ENCODE results near the gene AVEN. TPM values are rescaled to one million over a fixed set of nuclear protein-coding genes. Genes with fewer than 3 reads are reported as not detected.

AVEN gene
- total RNA-seq, 1 donor from 2014 or later = 13.8 TPM

- Mint-ChIP-seq H3K36me3 (ENCODE audit: unreplicated experiment) (no peaks in the 10 kb centered on the region), H3K27me3 (ENCODE audit: unreplicated experiment) (peaks cover 4% of the 10 kb centered on the region), H3K27ac (ENCODE audit: unreplicated experiment) (no peak overlapping the region), H3K9me3 (ENCODE audit: unreplicated experiment) (no peaks in the 10 kb centered on the region), H3K4me1 (ENCODE audit: low read depth, unreplicated experiment) (peaks cover 3% of the 10 kb centered on the region), H3K4me3 (ENCODE audit: unreplicated experiment) (no peak overlapping the region)
- no peak for DNase-seq
- TF ChIP-seq, protein P1, sequence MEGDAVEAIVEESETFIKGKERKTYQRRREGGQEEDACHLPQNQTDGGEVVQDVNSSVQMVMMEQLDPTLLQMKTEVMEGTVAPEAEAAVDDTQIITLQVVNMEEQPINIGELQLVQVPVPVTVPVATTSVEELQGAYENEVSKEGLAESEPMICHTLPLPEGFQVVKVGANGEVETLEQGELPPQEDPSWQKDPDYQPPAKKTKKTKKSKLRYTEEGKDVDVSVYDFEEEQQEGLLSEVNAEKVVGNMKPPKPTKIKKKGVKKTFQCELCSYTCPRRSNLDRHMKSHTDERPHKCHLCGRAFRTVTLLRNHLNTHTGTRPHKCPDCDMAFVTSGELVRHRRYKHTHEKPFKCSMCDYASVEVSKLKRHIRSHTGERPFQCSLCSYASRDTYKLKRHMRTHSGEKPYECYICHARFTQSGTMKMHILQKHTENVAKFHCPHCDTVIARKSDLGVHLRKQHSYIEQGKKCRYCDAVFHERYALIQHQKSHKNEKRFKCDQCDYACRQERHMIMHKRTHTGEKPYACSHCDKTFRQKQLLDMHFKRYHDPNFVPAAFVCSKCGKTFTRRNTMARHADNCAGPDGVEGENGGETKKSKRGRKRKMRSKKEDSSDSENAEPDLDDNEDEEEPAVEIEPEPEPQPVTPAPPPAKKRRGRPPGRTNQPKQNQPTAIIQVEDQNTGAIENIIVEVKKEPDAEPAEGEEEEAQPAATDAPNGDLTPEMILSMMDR (IDR thresholded peaks at IDR 0.05; ENCODE audit: partially characterized antibody, unreplicated experiment) = no peak
Observed at GRCh38 chr15:33912326-33912725, 126.7 kb downstream of the AVEN start.

GRCh38 chr15:33910741-33911140 lies 128.3 kb downstream of the AVEN start:
- peaks cover 2% of the 10 kb centered on the region for H3K27me3 Mint-ChIP-seq (ENCODE audit: unreplicated experiment)

GRCh38 chr15:33908406-33908805 lies 130.6 kb downstream of the AVEN start:
- Mint-ChIP-seq H3K4me3 (ENCODE audit: unreplicated experiment) (no peak overlapping the region), H3K27ac (ENCODE audit: unreplicated experiment) (no peak overlapping the region), H3K4me1 (ENCODE audit: low read depth, unreplicated experiment) (no peaks in the 10 kb centered on the region), H3K36me3 (ENCODE audit: unreplicated experiment) (no peaks in the 10 kb centered on the region), H3K9me3 (ENCODE audit: unreplicated experiment) (no peaks in the 10 kb centered on the region), H3K27me3 (ENCODE audit: unreplicated experiment) (no peaks in the 10 kb centered on the region)
- DNase-seq = no peak
- TF ChIP-seq, protein P1 (IDR thresholded peaks at IDR 0.05; ENCODE audit: partially characterized antibody, unreplicated experiment) = no peak

More at GRCh38 chr15:33910741-33911140, 128.3 kb downstream of the AVEN start:
- Mint-ChIP-seq H3K27ac (ENCODE audit: unreplicated experiment) (no peak overlapping the region), H3K4me1 (ENCODE audit: low read depth, unreplicated experiment) (peaks cover 3% of the 10 kb centered on the region), H3K9me3 (ENCODE audit: unreplicated experiment) (no peaks in the 10 kb centered on the region), H3K4me3 (ENCODE audit: unreplicated experiment) (no peak overlapping the region), H3K36me3 (ENCODE audit: unreplicated experiment) (no peaks in the 10 kb centered on the region)
- DNase-seq = no peak
- TF ChIP-seq, protein P1 (IDR thresholded peaks at IDR 0.05; ENCODE audit: partially characterized antibody, unreplicated experiment) = no peak

- no peak overlapping the region for H3K27ac Mint-ChIP-seq (ENCODE audit: unreplicated experiment)
- TF ChIP-seq, protein P1 (IDR thresholded peaks at IDR 0.05; ENCODE audit: partially characterized antibody, unreplicated experiment) = no peak
- peaks cover 3% of the 10 kb centered on the region for H3K27me3 Mint-ChIP-seq (ENCODE audit: unreplicated experiment)
- DNase-seq = no peak
- H3K36me3 Mint-ChIP-seq (ENCODE audit: unreplicated experiment) = no peaks in the 10 kb centered on the region
- no peak overlapping the region for H3K4me3 Mint-ChIP-seq (ENCODE audit: unreplicated experiment)
- H3K4me1 Mint-ChIP-seq (ENCODE audit: low read depth, unreplicated experiment) = no peaks in the 10 kb centered on the region
- no peaks in the 10 kb centered on the region for H3K9me3 Mint-ChIP-seq (ENCODE audit: unreplicated experiment)
Observed at GRCh38 chr15:33907326-33907725, 131.7 kb downstream of the AVEN start.

DNA sequence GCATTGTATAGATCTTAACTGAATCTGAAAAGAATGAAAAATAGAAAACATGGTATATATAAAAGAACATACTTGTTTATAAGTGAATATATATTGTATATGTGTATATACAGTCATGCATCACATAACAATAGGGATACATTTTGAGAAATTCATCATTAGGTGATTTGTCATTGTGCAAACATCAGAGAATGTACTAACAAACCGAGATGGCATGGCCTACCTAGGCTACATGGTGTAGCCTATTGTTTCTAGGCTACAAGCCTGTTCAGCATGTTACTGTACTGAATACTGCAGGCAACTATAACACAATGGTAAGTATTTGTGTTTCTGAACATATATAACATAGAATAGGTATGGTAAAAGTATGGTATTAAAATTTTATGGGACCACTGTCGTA lies 135.3 kb downstream of the AVEN start:
- no peaks in the 10 kb centered on the region for H3K36me3 Mint-ChIP-seq (ENCODE audit: unreplicated experiment)
- H3K27me3 Mint-ChIP-seq (ENCODE audit: unreplicated experiment) = peaks cover 5% of the 10 kb centered on the region
- TF ChIP-seq, protein P1 (IDR thresholded peaks at IDR 0.05; ENCODE audit: partially characterized antibody, unreplicated experiment) = no peak
- H3K9me3 Mint-ChIP-seq (ENCODE audit: unreplicated experiment) = no peaks in the 10 kb centered on the region
- H3K4me1 Mint-ChIP-seq (ENCODE audit: low read depth, unreplicated experiment) = no peaks in the 10 kb centered on the region
- no peak overlapping the region for H3K4me3 Mint-ChIP-seq (ENCODE audit: unreplicated experiment)
- DNase-seq = no peak
- H3K27ac Mint-ChIP-seq (ENCODE audit: unreplicated experiment) = no peak overlapping the region
